DMS153 (cell line): ENCODE results near the gene TMC3.
"Not testable (repeated sequence)": the region's sequence is repeated elsewhere in the genome, so short reads cannot be mapped to it uniquely, and the experiment has no call there.

ENCODE experiments used
- DNase-seq: peaks from one replicate; lab custom pipeline; 2025; lab: John Stamatoyannopoulos, UW

The TMC3 gene

DNA sequence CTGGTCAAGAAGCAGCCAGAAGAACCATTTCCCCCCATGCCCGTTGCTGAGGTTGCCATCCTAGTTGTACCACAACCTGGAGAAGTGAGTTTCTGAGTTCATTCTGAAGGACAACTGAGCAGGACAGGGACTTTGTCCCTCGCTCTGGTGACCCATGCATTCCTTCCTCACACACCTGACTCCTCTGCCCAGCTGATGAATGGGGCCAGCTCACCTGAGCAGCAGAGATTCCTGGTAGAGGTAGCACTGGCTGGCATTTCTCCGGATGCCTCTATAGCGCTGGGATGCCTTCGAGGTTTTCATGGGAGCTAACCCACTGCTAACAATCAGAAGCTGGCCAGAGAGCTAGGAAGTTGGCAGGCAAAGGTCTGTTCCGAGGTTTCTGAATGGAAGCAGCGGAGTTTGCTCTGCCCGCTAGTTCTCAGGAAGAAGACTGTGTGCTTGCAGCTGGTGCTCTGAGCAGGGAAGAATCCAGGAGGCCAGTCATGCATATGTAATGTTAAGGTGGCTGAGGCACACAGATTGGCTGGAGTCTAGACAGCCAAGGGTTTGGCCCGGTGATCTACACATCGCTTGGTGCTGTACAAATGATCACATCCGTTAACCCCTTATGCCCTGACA is at the start of gene TMC3:
TMC3 (minus strand) TSS at position 439 of the 621 bp plus-strand sequence; CDS start at position 303, 136 bp downstream.
- DNase-seq = no peak

DNA sequence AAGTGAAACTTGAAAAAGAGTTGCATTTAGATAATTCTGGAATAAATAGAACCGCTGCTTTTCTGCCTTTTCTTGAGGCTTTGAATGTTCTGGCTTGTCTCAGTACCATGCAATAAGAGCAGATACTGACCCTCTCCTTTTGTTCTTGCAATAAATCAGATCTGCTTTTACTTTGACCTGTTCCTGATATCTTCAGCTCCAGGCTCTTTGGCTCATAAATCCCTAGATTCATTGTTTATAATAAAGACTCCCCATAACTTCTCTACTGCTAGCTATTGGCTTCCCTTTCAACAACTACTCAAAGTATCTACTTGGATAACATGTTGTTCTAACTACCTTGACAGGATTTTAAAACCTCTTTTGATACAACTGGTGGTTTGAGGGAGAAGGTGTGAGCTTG is 47.4 kb upstream of the TMC3 start:
- DNase-seq = no peak

DNA sequence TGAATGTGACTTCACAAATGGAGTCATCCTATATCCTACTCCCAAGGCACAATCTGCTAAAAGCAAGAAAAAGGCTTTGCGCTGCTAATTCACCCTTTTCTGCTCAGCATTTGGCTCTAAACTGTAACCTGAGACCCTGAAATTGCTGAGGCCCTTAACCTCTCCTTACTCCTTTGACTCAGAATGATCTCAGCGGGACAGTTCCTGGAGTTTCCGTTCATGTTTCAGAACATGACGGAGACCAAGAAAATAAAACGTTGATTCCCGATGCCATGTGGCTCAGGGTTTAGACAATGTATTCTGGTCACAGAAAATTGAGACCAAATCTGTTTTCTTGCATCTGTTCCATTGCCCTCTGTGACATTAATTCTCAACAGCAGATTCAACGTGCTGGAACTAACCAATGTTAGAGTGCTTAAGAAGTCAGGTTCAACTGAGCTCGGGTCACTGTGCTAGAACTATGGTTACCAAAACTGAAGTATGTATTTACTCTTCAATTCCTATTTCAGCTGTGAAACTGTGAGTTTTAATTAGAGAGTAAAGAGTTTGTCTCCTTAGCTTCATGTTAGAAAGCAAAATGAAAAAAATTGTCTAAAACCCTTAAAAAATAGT is 45.4 kb upstream of the TMC3 start:
- DNase-seq = no peak

DNA sequence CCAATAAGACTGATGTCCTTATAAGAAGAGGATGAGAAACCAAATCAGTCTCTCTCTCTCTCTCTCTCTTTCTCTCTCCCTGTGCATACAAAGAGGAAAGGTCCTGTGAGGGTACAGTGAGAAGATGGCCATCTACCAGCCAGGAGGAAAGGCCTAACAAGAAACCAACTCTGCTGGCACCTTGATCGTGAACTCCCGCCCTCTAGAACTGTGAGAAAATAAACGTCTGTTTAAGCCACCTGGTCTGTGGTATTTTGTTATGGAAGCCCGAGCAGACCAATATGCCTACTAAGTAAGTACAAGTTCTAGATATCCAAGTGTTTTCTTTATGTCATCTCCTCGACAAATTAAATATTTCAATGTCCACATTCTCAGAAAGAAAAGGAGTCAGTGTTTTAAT is 44.9 kb upstream of the TMC3 start:
- no peak for DNase-seq

DNA sequence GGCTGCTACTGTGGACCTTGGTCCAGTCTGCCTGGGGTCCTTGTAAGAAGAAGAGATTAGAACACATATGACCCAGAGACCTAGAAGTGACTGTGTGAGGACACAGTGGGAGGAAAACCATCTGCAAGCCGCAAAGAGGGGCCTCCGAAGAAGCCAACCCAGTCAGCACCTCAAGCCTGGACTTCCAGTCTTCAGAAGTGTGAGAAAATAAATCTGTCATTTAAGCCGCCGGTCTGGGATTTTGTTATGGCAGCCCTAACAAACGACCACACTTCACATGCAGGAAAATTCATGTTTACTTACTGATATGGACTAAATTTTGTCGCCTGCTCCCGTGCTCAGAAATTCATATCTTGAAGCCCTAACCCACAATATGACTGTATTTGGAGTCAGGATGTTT is 44.4 kb upstream of the TMC3 start:
- no peak for DNase-seq

DNA sequence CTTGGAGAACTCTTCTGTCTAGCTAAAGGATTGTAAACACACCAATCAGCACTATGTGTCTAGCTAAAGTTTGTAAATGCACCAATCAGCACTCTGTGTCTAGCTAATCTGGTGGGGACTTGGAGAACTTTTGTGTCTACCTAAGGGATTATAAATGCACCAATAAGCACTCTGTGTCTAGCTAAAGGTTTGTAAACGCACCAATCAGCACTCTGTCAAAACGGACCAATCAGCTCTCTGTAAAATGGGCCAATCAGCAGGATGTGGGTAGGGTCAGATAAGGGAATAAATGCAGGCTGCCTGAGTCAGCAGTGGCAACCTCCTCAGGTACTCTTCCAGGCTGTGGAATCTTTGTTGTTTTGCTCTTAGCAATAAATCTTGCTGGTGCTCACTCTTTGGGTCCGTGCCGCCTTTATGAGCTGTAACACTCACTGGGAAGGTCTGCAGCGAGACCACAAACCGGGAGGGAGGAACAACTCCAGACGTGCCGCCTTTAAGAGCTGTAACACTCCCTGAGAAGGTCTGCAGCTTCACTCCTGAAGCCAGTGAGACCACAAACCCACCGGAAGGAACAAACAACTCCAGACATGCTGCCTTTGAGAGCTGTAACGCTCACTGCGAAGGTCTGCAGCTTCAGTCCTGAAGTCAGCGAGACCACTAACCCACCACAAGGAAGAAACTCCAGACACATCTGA is 40.4 kb upstream of the TMC3 start:
- DNase-seq = not testable (repeated sequence)

DNA sequence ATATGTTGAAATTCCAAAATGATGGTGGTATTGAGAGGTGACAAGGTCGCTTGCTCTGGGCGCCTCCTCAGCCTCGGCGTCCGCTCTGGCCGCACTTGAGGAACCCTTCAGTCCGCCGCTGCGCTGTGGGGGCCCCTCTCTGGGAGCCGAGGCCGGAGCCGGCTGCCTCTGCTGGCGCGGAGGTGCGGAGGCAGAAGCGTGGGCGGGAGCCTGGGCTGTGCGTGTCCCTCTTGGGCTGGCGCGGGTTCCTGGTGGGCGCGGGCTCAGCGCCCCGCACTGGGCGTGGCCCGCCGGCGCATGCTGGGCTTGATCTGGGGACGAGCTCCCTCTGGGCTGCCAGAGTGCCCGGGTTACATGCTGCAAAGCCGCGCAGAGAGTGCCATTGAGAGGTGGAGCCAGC is 39.8 kb upstream of the TMC3 start:
- DNase-seq = no peak

DNA sequence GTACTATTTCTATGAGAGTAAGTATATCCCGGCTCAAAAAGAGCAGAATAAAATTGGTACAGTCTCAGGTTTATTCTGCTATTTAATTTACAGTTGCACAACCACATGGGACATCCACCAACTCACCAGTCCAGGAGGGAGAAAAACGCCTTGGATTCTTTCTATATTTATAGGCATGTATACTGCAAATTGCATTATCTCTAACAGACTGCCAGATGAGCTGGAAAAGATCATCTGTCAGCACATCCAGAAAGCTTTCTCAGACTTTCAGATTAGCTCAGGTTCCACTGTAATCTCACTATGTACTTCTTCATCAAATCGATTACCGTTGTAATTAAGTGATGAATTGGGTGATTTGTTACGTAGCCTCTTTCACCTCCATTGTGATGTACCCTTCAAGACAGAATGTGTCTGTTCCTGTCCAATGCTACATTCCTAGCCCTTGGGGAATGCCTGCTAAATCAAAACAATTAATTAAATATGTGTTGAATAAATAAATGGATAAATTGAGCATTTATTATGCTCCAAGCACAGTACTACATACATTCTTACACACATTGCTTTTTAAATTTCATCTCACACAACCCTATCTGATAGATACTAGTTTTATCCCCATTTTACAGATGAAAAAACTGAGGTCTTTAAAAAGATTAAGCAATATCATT is 38.1 kb upstream of the TMC3 start:
- DNase-seq = no peak

DNA sequence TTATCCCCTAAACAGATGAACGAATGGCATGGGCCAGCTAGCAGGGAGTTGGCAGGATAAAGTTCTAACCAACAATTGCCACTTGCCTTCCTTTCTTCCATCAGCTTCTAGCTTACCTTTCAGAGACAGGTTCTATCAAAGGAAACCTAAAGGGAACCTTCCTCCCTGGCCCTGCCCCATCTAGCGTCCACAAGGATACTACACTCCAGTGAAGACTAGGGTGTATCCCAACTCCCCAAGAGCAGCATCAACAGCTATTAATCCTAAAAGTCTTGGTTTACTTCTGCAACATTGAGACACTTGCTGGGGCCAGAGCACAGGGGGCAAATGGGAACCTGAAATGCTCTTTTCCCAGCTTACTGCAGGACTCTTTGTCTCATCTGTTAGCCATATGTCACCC is 37.0 kb upstream of the TMC3 start:
- DNase-seq = no peak

DNA sequence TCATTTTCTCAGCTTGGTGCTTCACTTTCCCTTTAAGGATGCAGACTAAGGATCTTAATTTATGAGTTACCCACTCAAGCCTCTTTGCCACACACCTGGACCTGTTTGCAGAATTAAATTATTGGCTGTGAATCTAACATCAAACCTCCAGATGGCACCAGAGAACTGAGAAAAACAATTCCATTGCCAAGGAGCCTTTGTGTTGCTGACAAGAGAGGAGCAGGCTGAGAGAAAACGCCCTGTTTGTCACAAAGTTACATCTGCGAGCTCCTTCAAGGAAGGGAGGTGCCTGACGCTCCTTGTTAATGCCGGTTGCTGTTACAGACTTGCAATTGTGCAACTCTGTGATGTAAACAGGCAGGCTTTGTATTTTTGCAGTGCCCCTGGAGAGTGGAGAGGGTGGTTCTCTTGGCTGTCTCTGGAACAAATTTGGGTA is 36.3 kb upstream of the TMC3 start:
- peak; percentile 5 for DNase-seq

DNA sequence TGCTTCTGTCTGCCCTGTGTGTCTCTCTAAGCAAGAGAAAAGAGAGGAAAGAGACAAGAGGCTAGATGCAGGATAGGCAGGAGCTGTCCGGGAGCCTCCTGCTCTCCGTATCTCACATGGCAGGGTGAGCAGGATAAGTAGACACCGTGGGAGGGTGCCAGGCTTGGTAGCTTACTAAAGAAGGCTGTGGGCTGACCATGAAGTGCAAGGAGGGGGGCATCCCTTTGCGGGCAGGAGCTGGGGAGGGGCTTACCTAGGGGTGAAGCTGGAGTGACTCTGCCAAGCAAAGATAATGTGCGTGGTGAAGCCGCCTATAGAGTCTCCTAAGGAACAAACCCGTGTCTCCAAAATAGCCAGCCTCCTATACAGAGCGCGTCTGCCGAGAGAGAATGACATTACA is 33.7 kb upstream of the TMC3 start:
- no peak for DNase-seq

DNA sequence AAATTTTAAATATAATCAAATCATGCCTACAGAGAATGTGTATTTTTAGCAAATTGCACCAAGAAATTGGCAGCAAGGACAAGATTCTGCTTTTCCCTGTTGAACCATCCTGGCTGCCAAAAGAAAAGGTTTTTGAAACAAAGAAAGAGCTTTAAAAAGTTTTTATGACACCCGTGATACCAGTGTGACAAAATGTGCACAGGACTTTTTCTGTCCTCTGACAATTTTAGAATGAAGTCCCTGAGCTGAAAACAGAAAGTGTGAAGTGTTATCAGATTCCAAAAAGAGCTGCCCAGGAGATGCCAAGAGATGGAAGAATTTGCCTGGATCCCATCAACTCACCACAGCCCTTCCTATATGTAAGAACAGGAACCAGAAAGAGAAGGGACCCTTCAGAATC is 33.2 kb upstream of the TMC3 start:
- DNase-seq = no peak

DNA sequence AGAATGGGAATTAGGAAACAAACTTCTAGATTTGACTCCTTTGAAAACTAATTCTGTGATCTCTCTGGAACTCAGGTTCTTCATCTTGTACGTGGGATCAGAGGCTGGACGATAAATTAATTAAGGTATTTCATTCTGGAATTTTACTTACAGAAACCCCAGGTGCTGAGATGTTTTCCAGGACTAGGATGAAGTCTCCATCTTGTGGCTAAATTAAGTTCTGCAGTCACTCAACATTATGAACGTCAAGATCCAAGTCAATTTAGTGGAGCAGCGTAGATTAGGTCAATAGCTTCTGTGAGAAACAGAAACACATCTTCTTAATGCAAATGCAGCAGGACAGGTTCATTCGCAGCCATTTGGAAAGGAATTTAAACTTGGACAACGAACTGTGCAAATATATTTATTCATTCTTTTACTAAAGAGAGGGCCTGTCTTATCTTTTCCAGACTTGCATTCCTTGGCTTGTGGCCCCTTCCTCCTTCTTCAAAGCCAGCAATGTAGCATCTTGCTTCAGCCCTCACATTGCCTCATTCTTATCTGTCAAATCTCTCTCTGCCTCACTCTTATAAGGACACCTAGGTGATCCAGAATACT is 26.7 kb upstream of the TMC3 start:
- no peak for DNase-seq

DNA sequence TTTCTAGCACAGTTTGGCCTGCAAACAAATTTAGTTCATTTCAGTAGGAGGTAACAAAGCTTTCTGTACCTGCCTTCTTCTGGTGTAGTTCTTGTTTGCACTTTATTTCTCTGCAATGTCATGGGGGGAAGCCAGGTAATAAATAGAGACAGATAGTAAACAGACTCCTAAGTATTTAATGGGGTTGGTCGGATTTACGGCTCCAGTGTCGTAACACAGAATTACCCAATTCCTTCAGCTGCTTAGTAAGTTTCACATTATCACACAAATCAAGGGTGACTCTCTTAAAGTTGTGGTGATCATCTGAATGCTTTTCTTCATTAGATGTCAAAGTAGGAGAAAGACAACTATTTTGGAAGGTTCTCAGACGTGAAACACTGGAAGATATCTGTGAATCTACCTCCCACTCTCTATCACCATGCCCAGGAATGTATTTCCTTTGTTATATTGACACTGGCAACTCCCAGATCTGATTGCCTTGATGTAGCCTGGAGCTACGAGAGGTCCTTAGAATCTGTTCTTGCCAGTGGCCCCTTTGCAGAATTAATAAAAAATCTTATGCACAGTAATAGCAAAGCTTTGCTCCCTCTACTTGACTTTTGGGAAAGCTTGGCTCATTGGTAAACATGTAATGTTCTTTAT is 25.0 kb upstream of the TMC3 start:
- no peak for DNase-seq

DNA sequence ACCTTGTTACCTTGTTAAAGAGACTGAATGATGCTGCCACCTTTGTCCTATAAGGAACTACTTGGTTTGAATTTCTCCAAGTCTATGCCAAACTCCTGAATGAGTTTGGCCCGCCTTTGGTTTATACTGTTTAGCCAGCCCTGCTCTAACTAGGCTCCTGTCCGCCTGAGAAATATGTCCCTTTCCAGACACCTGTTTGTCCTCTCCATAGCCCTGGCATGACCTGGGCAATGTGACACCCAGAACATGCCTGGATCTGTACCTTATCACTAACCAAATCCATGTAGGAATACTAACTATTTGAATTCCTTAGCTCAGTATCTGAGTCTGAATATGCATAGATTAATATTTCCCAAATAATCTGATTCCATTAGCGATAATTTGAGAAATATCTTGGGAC is 24.4 kb upstream of the TMC3 start:
- no peak for DNase-seq

DNA sequence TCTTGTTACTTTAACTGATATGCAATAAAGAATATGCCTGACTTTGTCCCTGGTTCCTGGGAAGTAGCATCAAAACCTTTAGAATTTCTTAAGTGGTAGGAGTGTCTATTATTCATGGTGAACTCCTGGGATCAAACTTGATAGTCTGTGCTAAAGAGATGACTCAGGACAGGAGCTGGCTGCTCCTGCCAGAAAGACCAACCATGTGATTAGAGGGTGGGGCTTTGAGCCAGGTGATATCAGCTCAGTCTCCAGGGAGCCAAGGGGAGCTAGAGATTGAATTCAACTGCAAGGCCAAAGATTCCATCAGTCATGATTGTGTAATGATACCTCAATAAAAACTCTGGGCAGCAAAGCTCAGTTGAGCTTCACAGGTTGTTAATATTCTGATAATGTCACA is 20.6 kb upstream of the TMC3 start:
- DNase-seq = no peak

DNA sequence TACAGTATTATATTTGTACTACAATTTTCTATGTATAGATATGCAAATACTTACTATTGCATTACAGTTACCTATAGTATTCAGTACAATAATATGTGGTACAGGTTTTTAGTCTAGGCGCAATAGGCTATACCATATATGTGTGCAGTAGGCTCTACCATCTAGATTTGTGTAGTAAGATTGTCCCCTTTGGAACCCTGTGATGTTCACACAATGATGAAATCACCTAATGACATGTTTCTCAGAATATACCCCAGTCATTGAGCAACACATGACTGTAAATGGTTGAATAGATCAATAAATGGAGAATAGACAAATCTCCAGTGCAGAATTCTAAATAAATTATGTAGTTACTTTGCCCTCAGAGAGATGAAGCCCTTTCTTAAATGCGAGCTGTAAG is 17.6 kb upstream of the TMC3 start:
- no peak for DNase-seq

DNA sequence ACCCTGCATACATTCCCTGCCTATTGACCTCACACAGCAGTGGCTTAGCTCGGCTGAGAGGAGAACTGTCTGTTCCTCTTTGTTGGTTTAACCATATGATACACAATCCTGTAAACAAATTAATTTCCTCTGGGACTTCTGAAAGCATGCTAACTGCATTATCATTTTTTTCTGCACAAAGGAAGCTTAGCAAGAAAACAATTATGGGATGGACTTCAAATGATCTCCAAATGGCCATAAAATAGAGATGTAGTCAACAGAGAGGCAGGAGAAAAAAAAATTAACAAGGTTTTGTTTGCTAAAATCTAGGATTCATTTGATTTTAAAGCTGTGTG is 14.4 kb upstream of the TMC3 start:
- no peak for DNase-seq

DNA sequence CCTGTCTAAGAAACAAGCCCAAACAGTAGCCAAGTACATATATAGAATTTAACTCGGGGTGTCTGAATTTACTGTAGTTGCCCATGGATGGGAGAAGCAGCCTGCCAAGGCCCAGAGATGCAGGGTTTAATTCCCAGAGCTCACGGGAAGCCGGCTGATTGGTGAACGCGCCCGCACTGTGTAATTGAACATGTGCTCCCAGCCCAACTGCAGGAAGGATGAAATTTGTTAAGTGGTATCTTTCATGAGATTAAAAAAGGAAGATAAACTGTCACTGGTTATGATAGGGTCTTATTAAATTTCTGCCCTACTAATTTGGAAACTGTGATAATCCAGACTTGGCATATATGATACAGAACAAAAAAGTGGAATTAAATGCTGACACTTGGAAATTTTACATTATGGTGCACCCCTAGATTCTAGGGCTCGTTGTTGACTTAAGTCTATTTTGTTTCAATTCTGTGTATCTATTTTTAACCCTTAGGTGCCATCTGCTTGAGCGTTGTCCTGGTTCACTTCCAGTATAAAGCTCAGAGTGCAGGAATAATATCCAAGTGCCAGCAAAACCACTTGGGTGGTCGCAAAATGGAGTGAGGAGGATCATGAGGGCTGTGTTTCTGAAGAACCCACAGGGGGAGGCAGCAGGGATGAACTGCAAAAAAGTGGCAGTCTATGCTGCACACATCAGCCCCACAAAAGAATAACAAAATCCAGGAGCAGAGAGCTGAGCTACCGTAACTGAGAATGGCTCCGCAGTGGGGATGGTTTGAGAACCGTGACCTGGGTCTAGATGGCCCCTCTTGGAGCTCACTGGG is 13.8 kb upstream of the TMC3 start:
- DNase-seq = no peak

DNA sequence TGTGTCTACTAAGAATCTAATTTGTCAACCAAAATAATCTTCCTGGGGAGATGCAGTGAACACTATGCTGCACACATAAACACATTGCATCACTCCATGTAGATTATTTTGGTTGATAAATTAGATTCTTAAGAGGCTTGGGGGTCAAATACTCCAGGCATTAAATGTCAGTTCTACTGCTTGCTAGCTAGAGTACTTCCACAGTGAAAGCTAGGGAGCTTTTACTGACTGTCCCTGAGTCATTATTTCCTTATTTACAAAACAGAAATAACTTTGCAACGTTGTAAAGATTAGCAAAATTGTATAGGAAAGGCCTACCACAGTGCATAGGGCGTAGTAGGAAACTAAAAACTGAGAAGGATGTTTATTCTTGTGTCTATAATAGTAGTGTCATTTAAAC is 12.9 kb upstream of the TMC3 start:
- no peak for DNase-seq

DNA sequence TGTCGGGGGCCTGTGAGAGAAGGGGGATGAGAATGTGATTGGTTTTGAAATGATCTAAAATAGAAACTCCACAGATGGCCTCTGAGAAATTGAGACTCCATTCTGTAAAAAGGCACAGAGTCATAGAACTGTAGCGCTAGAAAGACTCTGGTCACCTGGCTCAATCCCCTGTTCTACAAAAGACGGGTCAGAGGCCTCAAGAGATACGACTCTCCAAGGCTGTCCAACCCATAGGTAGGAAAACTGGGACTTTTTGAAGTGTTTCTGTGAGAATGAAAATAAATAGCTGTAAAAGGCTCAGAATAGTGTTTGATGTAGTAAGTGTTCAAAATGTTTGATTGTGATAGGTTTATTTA is 11.7 kb upstream of the TMC3 start:
- DNase-seq = no peak
